Transverse colon (tissue), 4 donors: ENCODE measurements around the gene PROX1. TPM values are rescaled to one million over a fixed set of nuclear protein-coding genes. Genes with fewer than 3 reads are reported as not detected.

Experiments used
- DNase-seq: peaks from one replicate; pipeline ENCODE4 v3.0.0-alpha.2; 2019
- H3K27ac ChIP-seq, 4 donors: fragments of 200-600 bp; sonication (generic); 2 replicates each; pipeline ENCODE4 v1.5.1; 2016 to 2018; ENCODE audit warnings: inconsistent platforms in 4 of 4
- H3K27me3 ChIP-seq: fragments of 200-600 bp; sonication (generic); 2 replicates; pipeline ENCODE4 v1.5.1; 2017; ENCODE audit warnings: inconsistent platforms
- H3K36me3 ChIP-seq, 4 donors: fragments of 200-600 bp; sonication (generic); 2 replicates each; pipeline ENCODE4 v1.5.1; 2017 to 2019; ENCODE audit warnings: inconsistent platforms in 4 of 4
- H3K4me1 ChIP-seq, 4 donors: fragments of 200-600 bp; sonication (generic); 2 replicates each; pipeline ENCODE4 v1.5.1; 2017 to 2020; ENCODE audit warnings: inconsistent platforms in 4 of 4
- H3K4me3 ChIP-seq, 4 donors: fragments of 200-600 bp; sonication (generic); 1 replicate in 1 of 4; 2 replicates in 3 of 4; pipeline versions ENCODE4 v1.5.1 to v1.6.1; 2017 to 2019; ENCODE audit warnings: inconsistent platforms in 4 of 4
- H3K9me3 ChIP-seq, 2 donors: fragments of 200-600 bp; sonication (generic); 2 replicates each; pipeline ENCODE4 v1.5.1; 2017 to 2019; ENCODE audit warnings: inconsistent platforms in 2 of 2
- EP300 ChIP-seq: sonication (generic); formaldehyde crosslinking; IDR thresholded peaks from one replicate; pipeline ENCODE4 v1.6.1; 2017; ENCODE audit warnings: antibody characterized with exemption, low read depth
- POLR2A ChIP-seq: fragments of 450-650 bp; IDR thresholded peaks from one replicate; pipeline ENCODE4 v1.6.1; 2016; ENCODE audit warnings: antibody characterized with exemption, mild to moderate bottlenecking, moderate library complexity
- POLR2AphosphoS5 ChIP-seq, 3 donors: sonication (generic); formaldehyde crosslinking; IDR thresholded peaks; one replicate each; pipeline ENCODE4 v1.6.1; 2016; ENCODE audit warnings: antibody characterized with exemption in 3 of 3
- WGBS, 2 donors: methylation state at CpG; one replicate each; pipeline ENCODE4 v1.1.5; 2018; ENCODE audit warnings: low coverage in 1 of 2; 5-methylcytosine and 5-hydroxymethylcytosine counted together
- in situ Hi-C, 4 donors: fragments of 200-750 bp; cut with MboI; loops; one replicate each; pipeline versions ENCODE4 v1.15.0 to v1.15.1; 2017; ENCODE audit warnings: low sequenced_read_pairs in 3 of 4, low pct_ligation_motif_present in 1 of 4, low pct_unique_long_range_greater_than_20kb in 1 of 4
- intact Hi-C: fragments of 100-400 bp; cut with DNase I; formaldehyde crosslinking; loops from one replicate; pipeline ENCODE4 v1.15.1; 2023; ENCODE audit warnings: low total_unique reads
- total RNA-seq, 4 donors: library from RNA; depleted of rRNA; stranded (reverse); fragments of >200 nt; gene quantifications; one replicate each; pipeline ENCODE4 v1.1.0, GENCODE V29; 2016
- TF ChIP-seq, protein P1 (sequence below), 5 experiments: fragments of 200-600 bp in 3 of 5; fragments of 450-650 bp in 2 of 5; sonication (generic) in 3 of 5; IDR thresholded peaks; 1 replicate in 2 of 5; 2 replicates in 3 of 5; pipeline ENCODE4 v1.5.1; 2016 to 2017; ENCODE audit warnings: antibody characterized with exemption in 5 of 5, inconsistent platforms in 3 of 5, mild to moderate bottlenecking in 2 of 5, moderate library complexity in 1 of 5

Gene PROX1
- total RNA-seq, 4 donors from 2014 or later: 3.4 to 16.1 (median 8.0) TPM

DNA sequence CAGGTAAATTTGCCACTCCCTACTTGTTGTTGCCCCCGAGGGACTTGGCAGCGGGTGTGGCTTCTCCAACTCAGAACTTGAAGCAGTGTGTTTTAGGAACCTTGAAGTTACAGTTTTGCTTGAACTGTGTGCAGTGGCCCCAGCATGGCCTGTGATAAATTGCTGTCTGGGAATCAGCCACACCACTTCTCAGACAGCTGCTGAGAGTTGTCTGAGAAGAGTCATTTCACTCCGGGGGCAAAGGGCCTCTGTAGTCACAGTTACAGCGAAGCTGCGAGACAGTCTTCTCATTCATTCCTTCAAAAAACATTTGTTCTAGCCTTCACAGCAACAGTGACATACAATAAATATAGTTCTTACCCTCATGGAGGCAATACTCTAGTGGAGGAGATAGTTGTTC lies 70.3 kb downstream of the PROX1 start:
- TF ChIP-seq POLR2AphosphoS5 (IDR thresholded peaks at IDR 0.05) (no peak), EP300 (no peak)
- TF ChIP-seq, protein P1, sequence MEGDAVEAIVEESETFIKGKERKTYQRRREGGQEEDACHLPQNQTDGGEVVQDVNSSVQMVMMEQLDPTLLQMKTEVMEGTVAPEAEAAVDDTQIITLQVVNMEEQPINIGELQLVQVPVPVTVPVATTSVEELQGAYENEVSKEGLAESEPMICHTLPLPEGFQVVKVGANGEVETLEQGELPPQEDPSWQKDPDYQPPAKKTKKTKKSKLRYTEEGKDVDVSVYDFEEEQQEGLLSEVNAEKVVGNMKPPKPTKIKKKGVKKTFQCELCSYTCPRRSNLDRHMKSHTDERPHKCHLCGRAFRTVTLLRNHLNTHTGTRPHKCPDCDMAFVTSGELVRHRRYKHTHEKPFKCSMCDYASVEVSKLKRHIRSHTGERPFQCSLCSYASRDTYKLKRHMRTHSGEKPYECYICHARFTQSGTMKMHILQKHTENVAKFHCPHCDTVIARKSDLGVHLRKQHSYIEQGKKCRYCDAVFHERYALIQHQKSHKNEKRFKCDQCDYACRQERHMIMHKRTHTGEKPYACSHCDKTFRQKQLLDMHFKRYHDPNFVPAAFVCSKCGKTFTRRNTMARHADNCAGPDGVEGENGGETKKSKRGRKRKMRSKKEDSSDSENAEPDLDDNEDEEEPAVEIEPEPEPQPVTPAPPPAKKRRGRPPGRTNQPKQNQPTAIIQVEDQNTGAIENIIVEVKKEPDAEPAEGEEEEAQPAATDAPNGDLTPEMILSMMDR (IDR thresholded peaks at IDR 0.05): no peak
- Histone ChIP-seq H3K27ac (no peak overlapping the region), H3K4me1 (no peaks in the 10 kb centered on the region), H3K36me3 (no peaks in the 10 kb centered on the region), H3K27me3 (no peaks in the 10 kb centered on the region), H3K9me3 (no peaks in the 10 kb centered on the region), H3K4me3 (no peak overlapping the region)
- no peak for DNase-seq
- WGBS, 2 donors: 68 to 88% methylated on average over 3 to 5 of the region's 5 CpGs
- intact Hi-C loops: no loop called here
- in situ Hi-C loops: no loop called here

GRCh38 chr1:214066190-214066589 lies 78.4 kb downstream of the PROX1 start:
- TF ChIP-seq POLR2AphosphoS5 (IDR thresholded peaks at IDR 0.05) (no peak), POLR2A (no peak), EP300 (no peak)
- TF ChIP-seq, protein P1 (IDR thresholded peaks at IDR 0.05): no peak
- H3K9me3 ChIP-seq: no peaks in the 10 kb centered on the region
- H3K4me1 ChIP-seq: no peaks in the 10 kb centered on the region
- no peak overlapping the region for H3K4me3 ChIP-seq
- no peaks in the 10 kb centered on the region for H3K27me3 ChIP-seq
- intact Hi-C loops: no loop called here
- H3K27ac ChIP-seq: no peak overlapping the region
- no peak for DNase-seq
- in situ Hi-C loops: no loop called here
- H3K36me3 ChIP-seq: no peaks in the 10 kb centered on the region
- 67 to 73% methylated on average over 1 to 6 of the region's 6 CpGs for WGBS, 2 donors

DNA sequence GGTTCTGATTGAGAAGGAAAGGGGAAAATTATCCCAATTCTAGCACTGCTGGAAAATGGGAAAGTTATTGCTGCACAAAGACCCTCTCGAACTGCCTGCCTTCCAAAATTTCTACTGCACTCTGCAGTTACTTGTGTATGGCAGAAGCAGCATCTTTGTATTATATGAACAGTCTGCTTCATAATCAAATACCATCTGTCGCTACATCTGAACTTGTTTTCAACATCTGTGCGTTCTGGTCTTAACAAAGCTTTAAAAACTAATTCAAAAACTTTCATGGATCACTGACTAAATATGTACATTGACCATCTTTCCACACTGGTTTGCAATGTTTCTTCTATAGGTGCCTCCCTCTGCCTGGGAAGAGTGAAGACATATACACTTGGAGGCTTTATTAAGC lies 79.2 kb downstream of the PROX1 start:
- TF ChIP-seq EP300 (no peak), POLR2A (no peak), POLR2AphosphoS5 (IDR thresholded peaks at IDR 0.05) (no peak)
- TF ChIP-seq, protein P1 (IDR thresholded peaks at IDR 0.05): no peak
- no peak for DNase-seq
- H3K4me3 ChIP-seq: no peak overlapping the region
- H3K27ac ChIP-seq: no peak overlapping the region
- in situ Hi-C loops: no loop called here
- H3K27me3 ChIP-seq: no peaks in the 10 kb centered on the region
- no peaks in the 10 kb centered on the region for H3K9me3 ChIP-seq
- no peaks in the 10 kb centered on the region for H3K36me3 ChIP-seq
- no peaks in the 10 kb centered on the region for H3K4me1 ChIP-seq
- 70 to 82% methylated on average over 3 of the region's 3 CpGs for WGBS, 2 donors
- intact Hi-C loops: no loop called here

DNA sequence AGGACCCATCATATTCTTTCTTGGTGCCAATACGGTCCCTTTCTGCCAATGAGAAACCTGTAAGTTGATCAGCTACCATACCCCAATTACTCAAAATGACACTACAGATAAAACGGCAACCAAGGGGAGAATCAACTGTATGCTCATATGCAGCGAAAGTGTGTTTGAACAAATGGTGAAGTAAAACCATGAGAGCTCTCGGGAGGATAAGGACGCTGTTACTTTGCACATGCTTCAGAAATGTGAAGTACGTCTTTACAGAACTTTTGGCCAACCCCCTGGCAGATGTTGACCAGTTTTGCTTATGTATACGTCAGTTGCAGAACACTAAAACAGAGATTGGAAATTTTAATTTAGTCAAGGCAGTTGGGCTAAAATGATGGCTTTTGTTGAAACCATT lies 79.6 kb downstream of the PROX1 start:
- in situ Hi-C loops: no loop called here
- no peaks in the 10 kb centered on the region for H3K36me3 ChIP-seq
- H3K4me3 ChIP-seq: no peak overlapping the region
- H3K9me3 ChIP-seq: no peaks in the 10 kb centered on the region
- DNase-seq: no peak
- H3K27ac ChIP-seq: no peak overlapping the region
- 81 to 86% methylated on average over 5 to 7 of the region's 7 CpGs for WGBS, 2 donors
- TF ChIP-seq EP300 (no peak), POLR2AphosphoS5 (IDR thresholded peaks at IDR 0.05) (no peak), POLR2A (no peak)
- TF ChIP-seq, protein P1 (IDR thresholded peaks at IDR 0.05): no peak
- intact Hi-C loops: no loop called here
- H3K27me3 ChIP-seq: no peaks in the 10 kb centered on the region
- H3K4me1 ChIP-seq: no peaks in the 10 kb centered on the region
